HepG2 (cell line): ENCODE results near the gene COX8C. TPM values are rescaled to one million over a fixed set of nuclear protein-coding genes. Genes with fewer than 3 reads are reported as not detected.

Source experiments
- ATAC-seq: fragments of 200-7000 bp; cut with Tn5 transposase; 3 replicates; pipeline ENCODE4 v1.9.1; 2020; ENCODE audit warnings: mild to moderate bottlenecking, moderate library complexity
- BruUV-seq: library from RNA; stranded (reverse); fragments of 400-500 nt; replicated peaks from 2 replicates; lab custom pipeline; 2021; lab: Mats Ljungman, UMichigan
- CTCF ChIA-PET: fragments of 300-600 bp; formaldehyde crosslinking; extraction: SDS; loops from one replicate; lab custom pipeline; 2021; ENCODE audit warnings: low total read pairs, inconsistent platforms, low intra/inter-chr PET ratio; lab: Yijun Ruan, JAX
- POLR2A ChIA-PET: fragments of 350-600 bp; sonication (Branson Sonifier 250); formaldehyde crosslinking; loops from one replicate; lab custom pipeline; 2020; ENCODE audit warnings: antibody characterized with exemption, inconsistent platforms; lab: Yijun Ruan, JAX
- DNase-seq: peaks from one replicate; pipeline ENCODE4 v3.0.0-alpha.2; 2015; ENCODE audit warnings: low spot score
- FAIRE-seq: peaks from 3 replicates; lab custom pipeline; 2011; peaks lifted over from hg19 to GRCh38; lab: Jason Lieb, UNC
- H2AFZ ChIP-seq: one replicate; pipeline ENCODE4 v1.6.1; 2011; ENCODE audit warnings: low read length, inconsistent platforms
- H3K27ac ChIP-seq: fragments of 300-600 bp; 3 replicates; pipeline ENCODE4 v1.8.0; 2011; ENCODE audit warnings: mixed run types, mild to moderate bottlenecking, mixed read lengths, low read length, inconsistent platforms; ENCODE audit not compliant: insufficient read depth; ENCODE audit errors: extremely low read length
- H3K27me3 ChIP-seq, 2 experiments: fragments of 200-600 bp in 1 of 2; 2 replicates in 1 of 2; 3 replicates in 1 of 2; pipeline versions ENCODE4 v1.6.0 to v1.8.0; 2011; ENCODE audit warnings: low read length in 2 of 2, mild to moderate bottlenecking in 2 of 2, moderate library complexity in 2 of 2, inconsistent platforms in 1 of 2; ENCODE audit not compliant: insufficient read depth in 2 of 2, control insufficient read depth in 1 of 2
- H3K36me3 ChIP-seq, 2 experiments: fragments of 200-600 bp in 1 of 2; replicated peaks in 1 of 2; 2 replicates in 1 of 2; 3 replicates in 1 of 2; pipeline versions ENCODE4 v1.5.1 to v1.8.0; 2011; ENCODE audit warnings: low read length in 2 of 2, inconsistent platforms in 1 of 2; ENCODE audit not compliant: insufficient read depth in 2 of 2, control insufficient read depth in 1 of 2
- H3K4me1 ChIP-seq: 2 replicates; pipeline ENCODE4 v1.5.1; 2012; ENCODE audit warnings: low read length, inconsistent platforms; ENCODE audit not compliant: insufficient read depth
- H3K4me2 ChIP-seq: 2 replicates; pipeline ENCODE4 v1.6.0; 2011; ENCODE audit warnings: low read depth, low read length, inconsistent platforms
- H3K4me3 ChIP-seq, 3 experiments: fragments of 200-600 bp in 1 of 3; sonication (generic), shearing (Covaris generic) in 1 of 3; replicated peaks in 1 of 3; 2 replicates each; pipeline ENCODE4 v1.5.1; 2011 to 2016; ENCODE audit warnings: low read length in 3 of 3, inconsistent platforms in 2 of 3, low read depth in 2 of 3, mild to moderate bottlenecking in 2 of 3, control low read depth in 1 of 3, mixed read lengths in 1 of 3; ENCODE audit not compliant: insufficient read depth in 1 of 3
- H3K79me2 ChIP-seq: one replicate; pipeline ENCODE4 v1.6.1; 2011; ENCODE audit warnings: low read length, inconsistent platforms; ENCODE audit not compliant: insufficient read depth
- H3K9ac ChIP-seq: 2 replicates; pipeline ENCODE4 v1.6.0; 2011; ENCODE audit warnings: mild to moderate bottlenecking, low read depth, low read length, inconsistent platforms; ENCODE audit not compliant: insufficient read depth
- H3K9me3 ChIP-seq: 2 replicates; pipeline ENCODE4 v1.5.1; 2012; ENCODE audit warnings: mild to moderate bottlenecking, low read length
- H4K20me1 ChIP-seq: 2 replicates; pipeline ENCODE4 v1.6.0; 2011; ENCODE audit warnings: inconsistent platforms, mild to moderate bottlenecking, low read length, moderate library complexity; ENCODE audit not compliant: insufficient read depth
- ADNP ChIP-seq: sonication (generic); formaldehyde crosslinking; IDR thresholded peaks from 2 replicates; pipeline ENCODE4 v1.4.0; 2020; ENCODE audit warnings: missing genetic modification reagents
- ARNTL ChIP-seq: sonication (generic); formaldehyde crosslinking; IDR thresholded peaks from 2 replicates; pipeline ENCODE4 v1.4.0; 2020; ENCODE audit warnings: mild to moderate bottlenecking, missing genetic modification reagents
- NFYC ChIP-seq: IDR thresholded peaks from 2 replicates; pipeline ENCODE4 v1.6.1; 2016; ENCODE audit warnings: missing genetic modification reagents, missing compliant biosample characterization
- PBX3 ChIP-seq: sonication (generic); formaldehyde crosslinking; IDR thresholded peaks from 2 replicates; pipeline ENCODE4 v1.8.1; 2023; ENCODE audit warnings: missing genetic modification reagents, inconsistent platforms, borderline replicate concordance
- PHF5A ChIP-seq: IDR thresholded peaks from one replicate; pipeline ENCODE4 v1.6.1; 2018; ENCODE audit warnings: low read depth, missing genetic modification reagents; ENCODE audit not compliant: unreplicated experiment
- PREB ChIP-seq: sonication (generic); formaldehyde crosslinking; IDR thresholded peaks from 2 replicates; pipeline ENCODE4 v1.4.0; 2020; ENCODE audit warnings: missing genetic modification reagents
- RBAK ChIP-seq: sonication (generic); formaldehyde crosslinking; IDR thresholded peaks from 2 replicates; pipeline ENCODE4 v1.5.1; 2020; ENCODE audit warnings: mild to moderate bottlenecking, missing genetic modification reagents
- SRSF1 ChIP-seq: fragments of 200-400 bp; formaldehyde crosslinking; optimal IDR thresholded peaks from 2 replicates; pipeline ENCODE3; 2017; ENCODE audit warnings: mild to moderate bottlenecking, low read depth, low read length, moderate library complexity
- TBP ChIP-seq: sonication (generic); formaldehyde crosslinking; IDR thresholded peaks from 2 replicates; pipeline ENCODE4 v1.5.0; 2020; ENCODE audit warnings: missing genetic modification reagents
- TP53 ChIP-seq: sonication (generic); formaldehyde crosslinking; conservative IDR thresholded peaks from 2 replicates; pipeline ENCODE4 v1.4.0; 2020; ENCODE audit warnings: missing genetic modification reagents
- ZFP90 ChIP-seq: sonication (generic); formaldehyde crosslinking; IDR thresholded peaks from 2 replicates; pipeline ENCODE4 v1.8.0; 2022; ENCODE audit warnings: missing genetic modification reagents, mild to moderate bottlenecking, inconsistent platforms, borderline replicate concordance
- ZKSCAN5 ChIP-seq: sonication (generic); formaldehyde crosslinking; IDR thresholded peaks from 2 replicates; pipeline ENCODE4 v1.5.1; 2020; ENCODE audit warnings: mild to moderate bottlenecking, missing genetic modification reagents
- ZNF160 ChIP-seq: sonication (generic); formaldehyde crosslinking; IDR thresholded peaks from 2 replicates; pipeline ENCODE4 v1.8.0; 2022; ENCODE audit warnings: mild to moderate bottlenecking, inconsistent platforms, missing genetic modification reagents
- ZNF24 ChIP-seq: fragments of 450-650 bp; IDR thresholded peaks from 2 replicates; pipeline ENCODE4 v1.6.1; 2017; ENCODE audit warnings: antibody characterized with exemption, mild to moderate bottlenecking
- ZNF331 ChIP-seq: sonication (generic); formaldehyde crosslinking; IDR thresholded peaks from 2 replicates; pipeline ENCODE4 v1.4.0; 2020; ENCODE audit warnings: missing genetic modification reagents
- ZNF605 ChIP-seq: sonication (generic); formaldehyde crosslinking; IDR thresholded peaks from 2 replicates; pipeline ENCODE4 v1.8.0; 2022; ENCODE audit warnings: mild to moderate bottlenecking, missing genetic modification reagents
- ZSCAN21 ChIP-seq: sonication (generic); formaldehyde crosslinking; IDR thresholded peaks from 2 replicates; pipeline ENCODE4 v1.8.0; 2022; ENCODE audit warnings: mild to moderate bottlenecking, missing genetic modification reagents, moderate library complexity, borderline replicate concordance
- ZSCAN29 ChIP-seq: sonication (generic); formaldehyde crosslinking; conservative IDR thresholded peaks from 2 replicates; pipeline ENCODE4 v1.4.0; 2020; ENCODE audit warnings: mild to moderate bottlenecking, missing genetic modification reagents
- WGBS: methylation state at CpG from one replicate; pipeline ENCODE4 v1.1.6; 2017; ENCODE audit warnings: low lambda C conversion rate; 5-methylcytosine and 5-hydroxymethylcytosine counted together
- in situ Hi-C: cut with HindIII; loops from 2 replicates; pipeline ENCODE4 v1.10.0; 2017; ENCODE audit warnings: low pct_unique_long_range_greater_than_20kb; ENCODE audit not compliant: extremely low pct_ligation_motif_present
- intact Hi-C: fragments of 100-400 bp; cut with micrococcal nuclease; formaldehyde crosslinking; loops from one replicate; pipeline ENCODE4 v1.10.0; 2022; ENCODE audit not compliant: unreplicated experiment
- polyA plus RNA-seq, 8 experiments: library from polyadenylated mRNA; depleted of rRNA in 3 of 8; stranded (reverse) in 7 of 8; unstranded in 1 of 8; fragments of >200 nt; fragmentation: Illumina TruSeq in 4 of 8; extraction: Trizol in 4 of 8; gene quantifications; 2 replicates each; pipeline versions ENCODE4 v1.2.1 to v1.2.3, GENCODE V29; 2011 to 2016; ENCODE audit warnings: low read depth in 4 of 8, missing spikeins in 1 of 8, mixed read lengths in 1 of 8; ENCODE audit not compliant: insufficient read depth in 1 of 8
- total RNA-seq, 5 experiments: library from RNA; depleted of rRNA; stranded (reverse); fragments of >200 nt; fragmentation: Illumina TruSeq; extraction: Trizol; gene quantifications; 2 replicates each; pipeline ENCODE4 v1.2.3, GENCODE V29; 2016; ENCODE audit warnings: low read depth in 1 of 5

COX8C gene
- total and polyA plus RNA-seq, 2 of the 13 experiments (the other 11 are each of a cell fraction or from before 2014, with no cell fraction given), result not detected

- no TSS peak for BruUV-seq
- DNase-seq (no peak), ATAC-seq (no peak), FAIRE-seq (no peak)
- CTCF ChIA-PET, result no interaction called here
- Histone ChIP-seq H3K4me1 (peaks cover 12% of the 10 kb centered on the region), H3K4me3 (no peak overlapping the region), H2AFZ (no peak overlapping the region), H3K79me2 (peaks cover 55% of the 10 kb centered on the region), H3K27ac (no peak overlapping the region), H3K9me3 (no peaks in the 10 kb centered on the region), H3K27me3 (no peaks in the 10 kb centered on the region; a peak in 1 of 5 replicates), H4K20me1 (peaks cover 11% of the 10 kb centered on the region), H3K36me3 (no peaks in the 10 kb centered on the region; a peak in 3 of 5 replicates)
- POLR2A ChIA-PET, result no interaction called here
- 83% methylated on average over 6 of the region's 6 CpGs for WGBS
- in situ Hi-C loops, result no loop called here
- TF ChIP-seq ZSCAN21 (CRISPR knock-in tag), result no peak
- no peak for TF ChIP-seq ZNF605 (CRISPR knock-in tag)
- no peak for TF ChIP-seq PBX3
- TF ChIP-seq RBAK (CRISPR knock-in tag), result no peak
- TF ChIP-seq ZNF331 (CRISPR knock-in tag), result no peak
- no peak for TF ChIP-seq ZNF160 (CRISPR knock-in tag)
- TF ChIP-seq PREB (CRISPR knock-in tag), result no peak
- TF ChIP-seq ZKSCAN5 (CRISPR knock-in tag), result no peak
- no peak for TF ChIP-seq ZSCAN29 (CRISPR knock-in tag)
- TF ChIP-seq ZNF24, result no peak
- TF ChIP-seq ARNTL (CRISPR knock-in tag), result no peak
- no peak for TF ChIP-seq ZFP90 (CRISPR knock-in tag)
- no peak for TF ChIP-seq ADNP (CRISPR knock-in tag)
- no peak for TF ChIP-seq NFYC
- no peak for TF ChIP-seq TBP (CRISPR knock-in tag)
- TF ChIP-seq SRSF1, result no peak
- TF ChIP-seq TP53, result no peak
- no peak for TF ChIP-seq PHF5A
- TF ChIP-seq, all 625 proteins: peak for 0
- H3K9ac ChIP-seq, result no peak overlapping the region
- intact Hi-C loops, result no loop called here
- H3K4me2 ChIP-seq, result no peak overlapping the region
These were observed 41.1 kb upstream of the COX8C start for GRCh38 chr14:93305725-93306418.
